PFSK-1 (cell line): ENCODE measurements around the gene CDAN1.

ENCODE experiments used
- FOXP2 ChIP-seq: optimal IDR thresholded peaks from 2 replicates; pipeline ENCODE3; 2011; ENCODE audit warnings: borderline replicate concordance, control low read depth, inconsistent platforms; ENCODE audit not compliant: insufficient read depth; ENCODE audit errors: extremely low read length, extremely low read depth
- POLR2AphosphoS5 ChIP-seq: IDR thresholded peaks from 2 replicates; pipeline ENCODE4 v1.6.1; 2012; ENCODE audit warnings: low read depth, mild to moderate bottlenecking, control low read depth, low read length, moderate library complexity
- SIN3A ChIP-seq: IDR thresholded peaks from 2 replicates; pipeline ENCODE4 v1.6.1; 2012; ENCODE audit warnings: mild to moderate bottlenecking, low read length, moderate library complexity, borderline replicate concordance; ENCODE audit not compliant: insufficient read depth
- TAF1 ChIP-seq: IDR thresholded peaks from 2 replicates; pipeline ENCODE4 v1.6.1; 2012; ENCODE audit warnings: low read length, control low read depth, borderline replicate concordance; ENCODE audit not compliant: insufficient read depth
- TF ChIP-seq, protein P1 (sequence below), 2 experiments: IDR thresholded peaks; 2 replicates each; pipeline versions ENCODE4 v1.6.1 to v1.8.0; 2011 to 2012; ENCODE audit warnings: low read depth in 2 of 2, low read length in 2 of 2, control low read depth in 1 of 2, inconsistent platforms in 1 of 2, mild to moderate bottlenecking in 1 of 2, moderate library complexity in 1 of 2; ENCODE audit not compliant: insufficient read depth in 1 of 2

DNA sequence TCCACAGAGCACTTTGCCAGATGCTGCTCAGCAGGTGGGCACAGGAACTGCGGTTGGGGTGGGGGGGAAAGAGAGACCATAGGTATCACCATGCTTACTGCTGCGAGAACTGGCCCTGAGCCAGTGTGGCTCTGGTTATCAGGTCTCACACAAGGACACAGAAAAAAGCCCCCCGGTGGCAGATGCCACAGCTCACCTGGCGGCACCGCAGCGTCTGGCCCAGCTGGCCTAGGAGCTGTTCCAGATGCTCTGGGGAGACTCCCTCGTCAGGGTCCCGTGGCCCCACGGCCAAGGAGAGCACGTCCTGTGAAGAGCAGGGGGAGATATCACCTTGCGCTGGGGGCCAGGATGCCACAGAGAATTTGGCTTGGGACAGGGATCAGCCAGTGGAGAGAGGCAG, 10.8 kb downstream of the CDAN1 start:
- no peak for TF ChIP-seq TAF1
- TF ChIP-seq SIN3A, result no peak
- no peak for TF ChIP-seq POLR2AphosphoS5
- TF ChIP-seq, protein P1, sequence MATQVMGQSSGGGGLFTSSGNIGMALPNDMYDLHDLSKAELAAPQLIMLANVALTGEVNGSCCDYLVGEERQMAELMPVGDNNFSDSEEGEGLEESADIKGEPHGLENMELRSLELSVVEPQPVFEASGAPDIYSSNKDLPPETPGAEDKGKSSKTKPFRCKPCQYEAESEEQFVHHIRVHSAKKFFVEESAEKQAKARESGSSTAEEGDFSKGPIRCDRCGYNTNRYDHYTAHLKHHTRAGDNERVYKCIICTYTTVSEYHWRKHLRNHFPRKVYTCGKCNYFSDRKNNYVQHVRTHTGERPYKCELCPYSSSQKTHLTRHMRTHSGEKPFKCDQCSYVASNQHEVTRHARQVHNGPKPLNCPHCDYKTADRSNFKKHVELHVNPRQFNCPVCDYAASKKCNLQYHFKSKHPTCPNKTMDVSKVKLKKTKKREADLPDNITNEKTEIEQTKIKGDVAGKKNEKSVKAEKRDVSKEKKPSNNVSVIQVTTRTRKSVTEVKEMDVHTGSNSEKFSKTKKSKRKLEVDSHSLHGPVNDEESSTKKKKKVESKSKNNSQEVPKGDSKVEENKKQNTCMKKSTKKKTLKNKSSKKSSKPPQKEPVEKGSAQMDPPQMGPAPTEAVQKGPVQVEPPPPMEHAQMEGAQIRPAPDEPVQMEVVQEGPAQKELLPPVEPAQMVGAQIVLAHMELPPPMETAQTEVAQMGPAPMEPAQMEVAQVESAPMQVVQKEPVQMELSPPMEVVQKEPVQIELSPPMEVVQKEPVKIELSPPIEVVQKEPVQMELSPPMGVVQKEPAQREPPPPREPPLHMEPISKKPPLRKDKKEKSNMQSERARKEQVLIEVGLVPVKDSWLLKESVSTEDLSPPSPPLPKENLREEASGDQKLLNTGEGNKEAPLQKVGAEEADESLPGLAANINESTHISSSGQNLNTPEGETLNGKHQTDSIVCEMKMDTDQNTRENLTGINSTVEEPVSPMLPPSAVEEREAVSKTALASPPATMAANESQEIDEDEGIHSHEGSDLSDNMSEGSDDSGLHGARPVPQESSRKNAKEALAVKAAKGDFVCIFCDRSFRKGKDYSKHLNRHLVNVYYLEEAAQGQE (IDR thresholded peaks at IDR 0.05; ENCODE audit: insufficient read depth in 1 of 2, low read depth in 2 of 2, low read length in 2 of 2), result no peak
- TF ChIP-seq FOXP2, result no peak
